Activated CD8-positive, alpha-beta memory T cell treated with anti-CD3 and anti-CD28 coated beads for 4 hours (primary cell): ENCODE measurements around the gene GRB14.
"Not testable (repeated sequence)": the region's sequence is repeated elsewhere in the genome, so short reads cannot be mapped to it uniquely, and the experiment has no call there.

Experiments
- DNase-seq, 2 donors: peaks; one replicate each; pipeline ENCODE4 v3.0.0-alpha.2; 2020; ENCODE audit warnings: low read depth in 2 of 2

The GRB14 gene

DNA sequence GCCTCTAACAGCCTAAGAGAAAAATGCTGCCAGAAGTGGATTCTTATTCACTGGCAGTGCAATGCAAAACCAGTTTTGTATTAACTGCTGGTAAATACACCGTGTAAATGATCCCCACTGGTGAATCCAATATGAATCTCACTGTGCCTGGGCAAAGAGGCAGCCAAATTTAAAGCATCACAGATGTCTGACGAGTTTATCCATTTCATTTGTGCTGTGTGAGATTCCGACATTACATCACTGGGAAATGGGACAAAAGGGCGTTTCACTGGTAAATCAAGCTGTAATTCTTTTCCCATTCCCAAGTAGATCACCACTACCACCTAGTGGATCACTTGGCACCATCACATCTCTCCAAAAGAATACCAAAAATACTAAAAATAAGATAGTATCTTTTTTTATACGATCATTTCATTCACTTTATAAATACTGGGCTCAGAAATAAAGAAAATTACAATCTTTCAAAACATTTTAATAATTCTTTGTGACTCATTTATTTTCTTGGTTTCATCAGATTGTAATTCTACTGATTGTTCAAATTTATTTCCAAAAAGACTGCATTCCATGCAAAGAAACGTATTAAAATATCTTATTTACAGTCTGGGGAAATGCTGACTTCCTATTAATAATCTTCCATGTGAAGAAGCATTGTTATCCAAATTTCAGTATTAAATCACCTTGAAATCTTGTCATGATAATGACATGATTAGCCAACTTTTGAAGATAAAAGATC, 125.6 kb downstream of the GRB14 start:
- no peak for DNase-seq

DNA sequence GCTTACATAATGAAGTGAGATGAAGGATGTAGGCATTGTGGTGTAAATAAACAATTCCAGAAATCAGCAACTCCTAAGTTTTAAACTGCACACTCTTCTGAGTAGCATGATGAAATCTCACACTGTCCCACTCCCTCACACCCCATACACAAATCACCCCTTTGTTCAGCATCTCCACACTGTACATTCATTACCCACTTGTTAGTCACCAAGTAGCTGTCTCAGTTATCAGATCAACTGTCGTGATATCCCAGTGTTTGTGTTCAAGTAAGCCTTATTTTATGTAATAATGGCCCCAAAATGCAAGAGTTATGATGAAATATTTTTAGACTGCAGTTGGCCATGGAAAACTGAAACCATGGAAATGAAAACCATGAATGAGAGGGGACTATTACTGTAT, 135.7 kb downstream of the GRB14 start:
- no peak for DNase-seq

DNA sequence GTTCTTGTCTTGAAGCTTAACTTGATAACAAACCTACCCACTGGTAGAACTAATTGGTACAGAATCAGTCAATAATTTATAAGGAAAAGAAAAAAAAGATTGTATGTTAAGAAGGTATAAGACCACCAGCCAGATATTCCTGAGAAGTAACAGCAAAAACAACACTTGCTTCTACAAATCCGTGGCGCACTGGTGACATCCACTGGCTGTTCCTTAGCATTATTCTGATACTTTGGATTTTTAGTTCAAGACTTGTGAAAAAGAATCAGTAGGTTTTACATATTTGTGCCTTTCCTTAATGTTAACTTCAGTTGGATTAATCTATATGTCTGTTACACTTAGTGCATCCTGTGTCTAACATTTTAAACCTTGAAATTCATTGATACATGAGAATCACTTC, 141.8 kb downstream of the GRB14 start:
- no peak for DNase-seq

DNA sequence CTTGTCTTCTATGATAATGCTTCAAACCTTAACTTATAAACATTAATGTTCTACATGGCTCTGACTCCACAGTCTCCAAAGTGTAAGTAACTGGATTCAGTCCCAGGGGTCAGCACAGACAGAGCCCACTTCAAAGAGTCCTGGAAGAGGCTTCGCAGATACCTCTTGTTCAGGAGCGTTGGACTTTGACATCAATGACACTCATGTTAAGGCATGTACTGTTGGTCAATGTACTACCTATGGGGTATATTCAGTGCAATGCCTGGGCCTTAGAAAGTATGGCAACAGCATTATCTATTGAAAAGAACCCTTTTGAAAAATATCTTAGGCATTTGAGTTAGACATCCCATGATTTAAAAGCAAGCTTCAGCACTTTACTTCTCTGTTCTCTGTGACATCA, 143.1 kb downstream of the GRB14 start:
- DNase-seq = no peak

DNA sequence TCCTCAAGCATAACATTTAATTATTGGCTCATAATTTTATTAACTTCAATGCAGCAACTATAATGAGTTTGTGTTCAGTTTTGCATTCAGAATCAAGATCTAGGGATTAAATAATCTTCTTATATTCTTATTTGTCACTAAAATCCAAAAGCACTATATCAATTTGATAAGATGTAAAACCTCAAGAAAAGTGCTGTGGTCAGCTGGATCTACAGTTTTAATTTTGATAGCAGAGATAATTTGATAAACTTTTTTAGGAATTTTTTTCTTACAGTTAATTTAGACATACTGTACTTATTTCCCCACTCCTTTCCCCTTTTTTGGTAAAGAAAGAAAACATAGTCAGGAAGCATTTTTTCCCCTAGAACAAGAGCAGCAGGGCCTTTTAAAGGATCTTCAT, 146.4 kb downstream of the GRB14 start:
- DNase-seq = no peak

DNA sequence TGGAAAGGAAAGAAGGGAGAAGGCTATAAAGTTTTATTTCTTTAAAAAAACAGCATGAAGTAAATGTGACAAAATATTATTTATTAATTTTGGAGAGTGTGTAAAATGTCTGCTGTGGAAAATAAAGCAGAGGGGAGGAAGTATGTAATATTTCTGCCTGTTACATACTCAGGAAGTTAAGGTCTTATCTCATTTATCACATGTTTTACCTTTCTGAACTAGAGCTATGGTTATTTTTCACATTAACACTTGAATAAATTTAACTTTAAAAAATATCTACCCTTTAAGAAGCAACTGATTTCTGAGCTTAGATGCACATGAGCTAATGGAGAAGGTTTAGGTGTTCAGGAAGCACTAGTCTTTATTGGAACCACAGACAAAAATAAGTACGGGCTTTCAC, 148.3 kb downstream of the GRB14 start:
- no peak for DNase-seq

DNA sequence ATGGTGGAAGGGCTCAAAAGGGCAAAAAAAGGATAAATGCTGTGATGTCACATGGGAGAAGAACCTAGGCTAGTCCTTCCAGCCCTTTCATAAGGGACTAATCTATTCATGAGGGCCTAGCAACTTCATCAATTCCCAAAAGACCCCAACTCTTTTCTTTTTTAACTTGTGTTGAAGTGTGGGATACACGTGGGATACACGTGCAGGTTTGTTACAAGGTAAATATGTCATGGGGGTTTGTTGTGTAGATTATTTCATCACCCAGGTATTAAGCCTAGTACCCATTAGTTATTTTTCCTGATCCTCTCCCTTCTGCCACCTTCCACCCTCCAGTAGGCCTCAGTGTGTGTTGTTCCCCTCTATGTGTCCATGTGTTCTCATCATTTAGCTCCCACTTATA, 156.2 kb downstream of the GRB14 start:
- DNase-seq = not testable (repeated sequence)

DNA sequence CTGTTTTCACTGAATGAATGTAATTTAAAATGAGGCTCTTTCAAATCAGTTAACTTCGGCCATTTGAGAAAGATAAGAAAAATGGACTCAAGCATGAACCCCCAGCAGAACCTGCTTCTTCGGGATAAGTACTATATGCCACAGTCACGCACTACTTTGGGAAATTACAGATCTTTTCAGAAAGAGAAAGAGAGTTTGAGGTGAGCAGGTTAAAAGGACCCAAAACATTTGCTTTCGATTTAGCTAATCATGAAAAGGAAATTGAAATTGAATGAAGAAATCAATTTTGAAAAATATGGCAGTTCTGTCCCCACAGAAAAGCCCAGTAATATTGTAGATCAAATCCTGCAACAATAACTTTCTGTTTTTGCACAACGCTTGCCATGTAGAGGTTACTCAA, 156.9 kb downstream of the GRB14 start:
- no peak for DNase-seq

DNA sequence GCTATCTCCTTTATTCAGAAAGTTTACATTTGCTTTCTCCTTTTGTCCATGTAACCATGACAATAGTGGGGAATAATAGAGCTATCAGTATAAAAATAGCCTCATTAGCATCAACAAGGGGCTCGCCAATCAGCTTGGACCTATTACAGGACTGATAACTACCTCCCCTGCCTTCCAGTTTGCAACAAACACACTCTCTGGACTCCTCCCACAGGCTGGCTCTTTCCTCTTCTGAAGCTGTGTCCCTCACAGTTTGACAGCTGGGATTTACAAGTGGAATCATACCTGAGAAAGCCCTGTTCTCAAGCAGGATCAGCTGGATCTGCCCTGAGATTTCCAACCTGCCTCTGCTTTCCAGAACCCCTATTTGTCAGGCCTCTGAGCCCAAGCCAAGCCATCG, 162.5 kb downstream of the GRB14 start:
- no peak for DNase-seq

DNA sequence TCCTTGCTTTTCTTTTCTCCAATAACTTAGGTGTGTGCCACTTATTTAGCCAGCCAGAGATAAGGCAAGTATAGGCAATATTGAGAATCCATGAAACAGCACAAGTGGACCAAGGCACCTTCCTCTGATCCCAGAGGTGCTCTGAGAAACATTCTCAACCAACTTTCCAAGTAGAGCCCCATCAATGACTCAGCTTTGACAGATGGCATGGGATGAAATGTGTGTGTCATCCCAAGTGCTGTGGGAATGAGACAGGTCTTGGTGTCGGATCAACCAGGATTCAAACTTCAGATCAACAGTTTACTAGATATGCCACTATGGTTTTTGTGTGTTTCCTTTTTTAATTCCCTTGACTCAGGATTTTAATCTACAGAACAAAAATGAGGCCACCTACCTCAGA, 164.0 kb downstream of the GRB14 start:
- no peak for DNase-seq

DNA sequence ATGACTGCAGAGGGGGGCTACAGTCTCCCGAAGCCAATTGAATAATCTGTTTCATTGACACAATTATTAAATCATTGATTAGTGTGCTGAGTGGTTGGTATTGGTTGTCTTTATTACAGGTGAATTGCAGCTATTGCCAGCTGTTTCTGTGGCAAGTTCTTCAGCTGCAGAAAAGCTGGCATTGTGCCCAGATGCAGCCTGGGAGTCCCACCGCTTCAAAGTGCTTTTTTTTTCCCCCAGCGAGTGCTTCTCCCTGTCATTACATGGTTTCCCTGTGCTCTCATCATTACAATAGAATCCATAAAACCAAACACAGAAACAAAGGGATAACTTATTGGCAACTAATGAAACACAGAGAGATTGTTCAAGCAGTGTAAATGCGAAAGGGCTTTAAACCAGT, 164.7 kb downstream of the GRB14 start:
- no peak for DNase-seq

DNA sequence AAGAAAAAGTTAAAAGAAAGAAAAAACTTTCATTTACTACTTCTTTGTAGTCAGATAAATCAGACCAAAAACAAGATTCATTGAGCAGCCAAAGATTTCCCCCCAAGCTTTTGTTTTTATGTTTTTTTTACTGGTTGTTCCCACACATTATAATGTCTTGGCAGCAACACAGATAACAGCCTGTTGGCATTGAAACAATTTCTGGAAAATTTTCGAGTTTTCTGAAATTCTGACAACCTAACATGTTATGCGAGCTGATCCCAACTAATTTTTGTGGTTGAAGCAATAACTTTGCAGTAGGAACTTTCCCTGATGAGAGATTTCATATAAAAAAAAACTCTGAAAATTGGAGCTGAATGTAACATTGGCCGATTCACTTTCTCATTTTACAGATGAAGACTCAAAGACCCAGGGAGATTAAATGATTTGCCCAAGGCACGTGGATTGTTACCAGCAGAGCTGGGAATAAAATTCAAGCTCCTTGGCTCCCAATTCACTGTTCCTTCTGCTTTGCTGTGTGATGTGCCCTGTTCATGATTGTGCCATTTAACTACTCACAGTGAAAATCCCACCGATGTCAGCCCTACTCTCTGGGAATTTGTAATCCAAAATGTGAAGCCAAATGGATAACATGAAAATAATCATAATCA, 167.5 kb downstream of the GRB14 start:
- no peak for DNase-seq

DNA sequence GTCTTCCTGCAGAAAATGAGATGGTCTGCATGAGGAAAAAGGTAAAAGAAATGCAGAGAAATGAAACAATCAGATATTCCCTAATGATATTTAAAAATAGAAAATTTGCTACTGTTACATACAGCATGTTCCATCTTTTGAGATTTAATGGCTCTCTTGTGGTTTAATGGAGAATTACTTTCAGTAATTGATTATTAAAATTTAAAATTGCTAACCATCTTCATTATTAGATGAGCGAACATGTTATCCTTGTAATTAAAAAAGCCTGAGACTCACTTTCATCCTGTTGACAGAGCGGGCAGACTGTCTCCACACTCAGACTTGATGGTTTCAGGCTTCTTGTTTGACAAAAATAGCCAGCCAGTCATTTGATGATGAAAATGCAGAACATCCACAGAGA, 171.0 kb downstream of the GRB14 start:
- DNase-seq = no peak

DNA sequence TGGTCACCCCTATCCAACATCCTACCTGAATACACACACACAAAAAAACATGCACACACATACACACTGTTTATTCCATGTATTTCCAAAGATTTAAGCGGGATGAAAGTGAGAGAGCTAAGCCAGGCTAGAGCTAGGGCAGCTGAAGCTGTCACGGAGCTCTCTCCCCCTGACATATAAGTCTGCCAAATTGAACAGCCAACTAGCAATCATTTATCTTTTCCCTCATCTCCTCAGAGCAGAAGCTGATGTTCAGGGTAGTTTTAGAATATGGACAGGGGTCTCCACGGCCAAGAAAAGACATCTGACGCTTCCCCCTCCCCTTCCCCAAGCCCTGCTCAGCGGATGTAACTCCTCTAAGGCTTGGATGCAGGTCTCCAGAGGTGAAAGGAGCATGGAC, 171.6 kb downstream of the GRB14 start:
- no peak for DNase-seq

DNA sequence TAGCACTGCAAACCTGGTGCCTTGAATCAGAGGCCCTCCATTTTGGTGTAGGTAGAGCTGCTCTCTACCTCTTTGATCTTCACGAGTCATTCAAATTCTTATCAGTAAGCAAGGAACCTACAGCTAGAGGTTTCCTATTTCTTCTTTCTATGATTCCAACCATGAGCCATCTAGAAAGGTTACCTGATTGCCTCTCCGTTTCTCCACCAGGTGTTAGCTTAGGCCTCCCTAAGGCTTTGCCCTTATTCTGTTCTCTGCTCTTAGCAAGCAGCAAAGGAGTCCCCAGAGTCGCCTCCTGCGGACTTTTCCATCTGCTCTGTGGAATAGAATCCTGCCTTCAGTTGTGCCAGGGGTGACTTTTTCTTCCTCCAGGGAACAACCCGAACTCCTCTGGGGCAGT, 173.6 kb downstream of the GRB14 start:
- DNase-seq = no peak
